22Rv1 (cell line): ENCODE data around the gene HOXA4.

Experiments
- ZFX ChIP-seq: fragments of 450-650 bp; IDR thresholded peaks from 2 replicates; pipeline ENCODE4 v1.6.1; 2017; ENCODE audit warnings: antibody characterized with exemption, borderline replicate concordance
- TF ChIP-seq, protein P1 (sequence below): fragments of 450-650 bp; IDR thresholded peaks from 2 replicates; pipeline ENCODE4 v1.5.1; 2017; ENCODE audit warnings: mild to moderate bottlenecking

DNA sequence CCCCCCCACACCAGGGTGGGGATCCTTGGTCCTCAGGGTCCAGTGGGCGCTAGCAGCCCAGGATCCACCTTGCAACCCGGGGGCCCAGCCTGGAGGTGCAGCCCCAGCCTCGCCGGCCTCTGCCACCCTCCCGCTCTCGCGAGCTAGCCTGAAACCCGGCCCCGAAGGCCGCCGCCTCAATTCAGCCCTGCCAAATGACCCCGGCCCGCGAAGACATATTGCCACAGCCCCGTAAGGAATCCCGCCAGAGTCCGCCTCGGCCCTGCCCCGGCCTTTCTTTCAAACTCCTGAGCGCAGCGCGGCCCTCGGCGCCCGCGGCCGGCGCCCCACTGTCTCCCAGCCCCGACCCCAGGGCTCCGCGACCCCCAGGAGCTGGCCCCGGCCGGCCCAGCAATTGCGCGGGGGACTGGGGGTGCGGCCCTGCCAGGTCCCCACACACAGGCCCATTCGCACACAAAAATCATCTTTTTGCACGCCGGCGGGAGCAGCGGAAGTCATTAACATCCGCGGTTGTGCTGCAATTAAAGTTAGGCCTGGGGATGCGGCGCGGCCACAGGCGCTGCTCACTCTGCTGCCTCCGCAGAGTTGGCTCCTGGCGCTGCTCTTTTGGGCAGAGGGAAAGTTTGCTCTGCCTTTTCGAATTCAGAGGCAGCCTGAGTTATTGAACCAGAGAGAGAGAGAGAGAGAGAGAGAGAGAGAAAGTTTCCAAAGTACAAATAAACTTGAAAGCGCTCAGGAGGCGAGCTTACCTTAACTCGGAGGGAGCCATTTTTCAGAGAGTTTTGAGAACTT, 9.0 kb upstream of the HOXA4 start:
- TF ChIP-seq, protein P1, sequence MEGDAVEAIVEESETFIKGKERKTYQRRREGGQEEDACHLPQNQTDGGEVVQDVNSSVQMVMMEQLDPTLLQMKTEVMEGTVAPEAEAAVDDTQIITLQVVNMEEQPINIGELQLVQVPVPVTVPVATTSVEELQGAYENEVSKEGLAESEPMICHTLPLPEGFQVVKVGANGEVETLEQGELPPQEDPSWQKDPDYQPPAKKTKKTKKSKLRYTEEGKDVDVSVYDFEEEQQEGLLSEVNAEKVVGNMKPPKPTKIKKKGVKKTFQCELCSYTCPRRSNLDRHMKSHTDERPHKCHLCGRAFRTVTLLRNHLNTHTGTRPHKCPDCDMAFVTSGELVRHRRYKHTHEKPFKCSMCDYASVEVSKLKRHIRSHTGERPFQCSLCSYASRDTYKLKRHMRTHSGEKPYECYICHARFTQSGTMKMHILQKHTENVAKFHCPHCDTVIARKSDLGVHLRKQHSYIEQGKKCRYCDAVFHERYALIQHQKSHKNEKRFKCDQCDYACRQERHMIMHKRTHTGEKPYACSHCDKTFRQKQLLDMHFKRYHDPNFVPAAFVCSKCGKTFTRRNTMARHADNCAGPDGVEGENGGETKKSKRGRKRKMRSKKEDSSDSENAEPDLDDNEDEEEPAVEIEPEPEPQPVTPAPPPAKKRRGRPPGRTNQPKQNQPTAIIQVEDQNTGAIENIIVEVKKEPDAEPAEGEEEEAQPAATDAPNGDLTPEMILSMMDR, result no peak
- no peak for TF ChIP-seq ZFX
